HG03135 (cell line): ENCODE data around the gene TCHP.

ENCODE experiments used
- ATAC-seq: cut with Tn5 transposase; IDR thresholded peaks from one replicate; pipeline ENCODE4 v1.9.1; 2021; ENCODE audit warnings: mild to moderate bottlenecking, moderate library complexity; ENCODE audit not compliant: unreplicated experiment

Gene TCHP

GRCh38 chr12:109961201-109961600, 61.1 kb downstream of the TCHP start:
- no peak for ATAC-seq

DNA sequence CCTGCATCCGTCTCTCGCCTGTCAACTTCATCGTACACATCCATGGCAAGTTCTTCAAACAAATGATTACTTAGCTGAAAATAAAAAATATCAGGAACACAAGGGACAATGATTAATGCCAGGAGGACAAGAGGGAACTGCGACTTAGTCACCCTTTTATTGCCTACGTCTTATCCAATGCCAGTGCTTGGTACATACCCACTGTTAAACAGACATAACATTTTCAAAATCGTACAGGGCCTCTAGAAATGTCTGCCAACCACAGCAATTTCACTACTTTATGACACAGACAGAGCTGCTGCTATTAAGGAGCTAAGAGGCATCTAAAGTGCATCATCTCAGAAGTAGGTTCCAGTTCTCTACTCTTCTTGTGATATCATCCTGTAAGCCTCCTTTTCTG, 61.5 kb downstream of the TCHP start:
- no peak for ATAC-seq

GRCh38 chr12:109962398-109962797, 62.3 kb downstream of the TCHP start:
- ATAC-seq, result no peak

- no peak for ATAC-seq
Measured at GRCh38 chr12:109963330-109963729, 63.3 kb downstream of the TCHP start.

DNA sequence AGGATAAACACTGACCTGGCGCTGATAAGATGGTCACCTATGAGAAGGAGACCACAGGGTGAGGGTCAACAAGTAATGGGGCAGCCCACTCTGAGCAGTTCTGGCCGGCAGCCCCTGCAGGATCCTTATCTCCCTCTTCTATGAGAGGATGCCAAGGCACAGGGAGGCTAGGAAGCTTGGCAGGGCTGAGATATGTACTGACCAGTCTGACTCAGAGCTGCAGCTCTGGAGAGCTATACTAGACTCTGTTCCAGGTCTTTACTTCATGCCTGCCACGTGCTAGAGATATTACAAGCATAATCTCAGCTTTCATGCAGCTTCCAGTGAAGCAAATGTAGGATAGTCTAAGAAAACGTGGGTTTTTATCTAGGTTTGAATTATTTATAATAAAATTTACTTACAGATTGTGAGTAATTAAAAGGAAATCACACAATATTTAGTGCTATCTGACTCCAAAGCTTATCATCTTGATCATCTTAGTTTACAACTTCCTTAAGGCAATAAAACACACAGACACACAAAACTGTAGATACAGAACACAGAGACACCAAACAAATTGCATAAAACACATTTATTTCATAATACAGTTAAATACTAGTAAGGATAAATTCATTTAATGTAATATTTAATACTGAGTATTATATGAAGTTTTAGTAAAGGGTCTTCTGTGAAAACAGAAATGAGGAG, 63.8 kb downstream of the TCHP start:
- no peak for ATAC-seq

- ATAC-seq, result no peak
Measured at GRCh38 chr12:109966546-109966945, 66.5 kb downstream of the TCHP start.

DNA sequence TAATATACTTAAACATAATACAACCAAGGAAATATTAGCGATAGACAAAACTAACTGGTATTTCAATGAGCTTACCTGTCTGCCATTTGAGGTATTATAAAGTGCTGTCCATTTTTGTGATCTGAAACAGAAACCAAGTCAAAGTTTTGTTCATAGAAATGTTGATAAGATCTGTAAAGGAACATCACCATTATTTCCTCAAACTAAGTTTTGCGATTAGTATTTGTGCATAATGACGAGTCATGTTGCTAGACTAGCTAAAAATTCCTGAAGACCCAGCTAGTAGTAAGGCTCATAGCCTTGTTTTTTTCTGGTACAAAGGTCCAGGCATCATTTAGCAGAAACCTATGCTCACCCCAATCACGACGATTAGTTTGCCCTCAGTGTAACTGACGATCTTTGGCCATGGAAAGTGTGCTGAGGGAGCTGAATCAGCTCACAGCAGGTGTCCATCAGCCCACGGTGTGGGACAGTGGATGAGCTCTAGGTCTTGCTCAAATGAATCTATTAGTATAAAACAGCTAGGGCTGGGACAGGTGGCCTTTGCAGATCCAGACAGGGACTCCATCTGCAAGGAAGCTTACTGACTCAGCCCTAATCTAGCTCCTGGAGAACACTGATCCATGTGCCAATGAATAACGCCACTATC, 67.4 kb downstream of the TCHP start:
- ATAC-seq, result no peak
